Mesenchymal stem cell (in vitro differentiated cells and primary cell): ENCODE results near the gene OXGR1.

Source experiments
- DNase-seq: peaks from one replicate; pipeline ENCODE4 v3.0.0-alpha.2; 2013
- H2AFZ ChIP-seq: one replicate; pipeline ENCODE4 v1.6.1; 2013; ENCODE audit warnings: low read depth, mild to moderate bottlenecking, control low read depth, inconsistent platforms, low read length, moderate library complexity
- H2AK5ac ChIP-seq: 2 replicates; pipeline ENCODE4 v1.6.1; 2013; ENCODE audit warnings: low read length, moderate library complexity, mild to moderate bottlenecking, inconsistent platforms; ENCODE audit not compliant: severe bottlenecking
- H2BK120ac ChIP-seq: one replicate; pipeline ENCODE4 v1.6.1; 2013; ENCODE audit warnings: low read depth, mild to moderate bottlenecking, inconsistent platforms, low read length, moderate library complexity
- H2BK12ac ChIP-seq, 2 experiments: one replicate each; pipeline ENCODE4 v1.6.1; 2013; ENCODE audit warnings: inconsistent platforms in 2 of 2, low read length in 2 of 2, mild to moderate bottlenecking in 2 of 2, moderate library complexity in 2 of 2, control low read depth in 1 of 2
- H2BK15ac ChIP-seq: one replicate; pipeline ENCODE4 v1.6.1; 2013; ENCODE audit warnings: mild to moderate bottlenecking, low read depth, inconsistent platforms; ENCODE audit not compliant: poor library complexity, severe bottlenecking
- H2BK5ac ChIP-seq: 2 replicates; pipeline ENCODE4 v1.6.1; 2013; ENCODE audit warnings: low read depth, mild to moderate bottlenecking, low read length, control low read depth, inconsistent platforms; ENCODE audit not compliant: poor library complexity, severe bottlenecking
- H3K14ac ChIP-seq, 2 experiments: one replicate each; pipeline ENCODE4 v1.6.1; 2013; ENCODE audit warnings: inconsistent platforms in 2 of 2, low read length in 2 of 2, control low read depth in 1 of 2, mild to moderate bottlenecking in 1 of 2, moderate library complexity in 1 of 2
- H3K18ac ChIP-seq, 2 experiments: one replicate each; pipeline ENCODE4 v1.6.1; 2013; ENCODE audit warnings: inconsistent platforms in 2 of 2, low read length in 2 of 2, control low read depth in 1 of 2, low read depth in 1 of 2, mild to moderate bottlenecking in 1 of 2
- H3K23ac ChIP-seq, 2 experiments: one replicate each; pipeline ENCODE4 v1.6.1; 2013; ENCODE audit warnings: inconsistent platforms in 2 of 2, low read length in 2 of 2, mild to moderate bottlenecking in 2 of 2, moderate library complexity in 2 of 2, control low read depth in 1 of 2
- H3K27ac ChIP-seq: 2 replicates; pipeline ENCODE4 v1.5.1; 2013; ENCODE audit warnings: mild to moderate bottlenecking, moderate library complexity, low read length, control low read depth, inconsistent platforms; ENCODE audit not compliant: poor library complexity, severe bottlenecking
- H3K27me3 ChIP-seq, 2 experiments: 2 replicates each; pipeline versions ENCODE4 v1.6.1 to v1.7.0; 2013; ENCODE audit warnings: low read length in 2 of 2, mild to moderate bottlenecking in 2 of 2, moderate library complexity in 2 of 2, control low read depth in 1 of 2, inconsistent platforms in 1 of 2; ENCODE audit not compliant: control insufficient read depth in 1 of 2, insufficient read depth in 1 of 2
- H3K36me3 ChIP-seq, 2 experiments: 2 replicates each; pipeline versions ENCODE4 v1.6.1 to v1.7.0; 2013; ENCODE audit warnings: low read length in 2 of 2, control low read depth in 1 of 2, inconsistent platforms in 1 of 2, low read depth in 1 of 2, mild to moderate bottlenecking in 1 of 2; ENCODE audit not compliant: insufficient read depth in 2 of 2, control insufficient read depth in 1 of 2
- H3K4ac ChIP-seq, 2 experiments: one replicate each; pipeline ENCODE4 v1.6.1; 2013; ENCODE audit warnings: inconsistent platforms in 2 of 2, low read length in 2 of 2, mild to moderate bottlenecking in 2 of 2, moderate library complexity in 2 of 2, control low read depth in 1 of 2, low read depth in 1 of 2
- H3K4me1 ChIP-seq: 2 replicates; pipeline ENCODE4 v1.6.1; 2013; ENCODE audit warnings: low read depth, low read length, control low read depth; ENCODE audit not compliant: control insufficient read depth, insufficient read depth
- H3K4me2 ChIP-seq: 2 replicates; pipeline ENCODE4 v1.6.1; 2013; ENCODE audit warnings: low read length, mild to moderate bottlenecking, inconsistent platforms; ENCODE audit not compliant: poor library complexity, severe bottlenecking
- H3K4me3 ChIP-seq, 2 experiments: 2 replicates each; pipeline versions ENCODE4 v1.5.1 to v1.7.0; 2013; ENCODE audit warnings: low read length in 2 of 2, mild to moderate bottlenecking in 2 of 2, control low read depth in 1 of 2, low read depth in 1 of 2; ENCODE audit not compliant: insufficient read depth in 1 of 2
- H3K79me1 ChIP-seq: replicated peaks from 2 replicates; pipeline ENCODE4 v1.6.1; 2013; ENCODE audit warnings: mild to moderate bottlenecking, control low read depth, low read length, inconsistent platforms; ENCODE audit not compliant: poor library complexity, severe bottlenecking
- H3K9ac ChIP-seq: 2 replicates; pipeline ENCODE4 v1.7.0; 2013; ENCODE audit warnings: mild to moderate bottlenecking, low read length, moderate library complexity
- H3K9me3 ChIP-seq: 2 replicates; pipeline ENCODE4 v1.7.0; 2013; ENCODE audit warnings: mild to moderate bottlenecking, low read length; ENCODE audit not compliant: control insufficient read depth
- H4K8ac ChIP-seq: one replicate; pipeline ENCODE4 v1.6.1; 2013; ENCODE audit warnings: inconsistent platforms, mild to moderate bottlenecking, low read length, moderate library complexity
- H4K91ac ChIP-seq: one replicate; pipeline ENCODE4 v1.6.1; 2013; ENCODE audit warnings: mild to moderate bottlenecking, low read length, inconsistent platforms
- WGBS: methylation state at CpG from one replicate; pipeline ENCODE4 v1.1.7; 2013; ENCODE audit warnings: mixed read lengths; 5-methylcytosine and 5-hydroxymethylcytosine counted together

The OXGR1 gene

DNA sequence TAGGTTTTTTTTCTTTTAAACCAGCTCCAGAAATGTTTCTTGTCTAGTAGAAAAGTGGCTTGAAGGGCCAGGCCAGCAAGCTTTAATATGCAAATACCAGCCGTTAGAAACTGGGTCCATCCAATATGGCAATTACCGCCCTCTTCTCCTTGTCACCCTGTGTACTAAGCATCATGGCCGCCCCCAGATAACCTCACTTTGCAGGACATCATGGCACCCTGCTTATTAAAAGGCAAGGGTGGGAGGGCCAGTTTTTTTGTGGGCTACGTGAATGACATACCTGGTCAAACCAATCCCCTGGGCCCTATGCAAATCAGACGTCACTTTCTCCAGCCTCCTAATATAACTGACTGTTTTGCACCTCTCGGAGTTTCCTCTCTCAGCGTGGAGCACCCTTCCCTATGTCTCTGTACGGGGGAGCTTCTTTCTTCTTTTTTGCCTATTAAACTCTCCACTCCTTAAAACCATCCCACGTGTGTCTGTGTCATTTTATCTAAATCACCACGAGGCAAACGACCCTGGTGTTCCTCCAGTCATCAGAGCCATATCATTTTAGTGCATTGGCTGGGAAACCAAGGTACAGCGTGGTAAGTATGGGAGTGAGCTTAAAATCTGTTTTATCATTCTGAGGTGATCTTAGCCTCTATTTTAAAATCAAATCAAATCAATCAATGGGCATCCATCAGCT is 27.7 kb downstream of the OXGR1 start:
- no peak overlapping the region for H2BK12ac ChIP-seq
- H3K4ac ChIP-seq = no peak overlapping the region
- H3K4me3 ChIP-seq = no peak overlapping the region
- H3K27ac ChIP-seq = no peak overlapping the region
- DNase-seq = no peak
- no peaks in the 10 kb centered on the region for H3K27me3 ChIP-seq
- H2AFZ ChIP-seq = no peak overlapping the region
- H3K4me1 ChIP-seq = no peaks in the 10 kb centered on the region
- 91% methylated on average over 9 of the region's 12 CpGs for WGBS
- H3K18ac ChIP-seq = no peak overlapping the region
- H3K36me3 ChIP-seq = no peaks in the 10 kb centered on the region
- no peak overlapping the region for H2BK120ac ChIP-seq
- no peak overlapping the region for H3K4me2 ChIP-seq
- H3K9me3 ChIP-seq = peaks cover 26% of the 10 kb centered on the region
- no peak overlapping the region for H4K91ac ChIP-seq
- no peak overlapping the region for H4K8ac ChIP-seq
- H2BK15ac ChIP-seq = no peak overlapping the region
- no peak overlapping the region for H3K23ac ChIP-seq
- H3K14ac ChIP-seq = no peak overlapping the region
- no peaks in the 10 kb centered on the region for H3K79me1 ChIP-seq
- H2BK5ac ChIP-seq = no peak overlapping the region
- H2AK5ac ChIP-seq = no peak overlapping the region
- no peak overlapping the region for H3K9ac ChIP-seq

- Histone ChIP-seq H3K4me3 (no peak overlapping the region), H4K8ac (no peak overlapping the region), H3K4me2 (no peak overlapping the region), H3K36me3 (no peaks in the 10 kb centered on the region), H2BK120ac (no peak overlapping the region), H3K9ac (no peak overlapping the region), H3K27ac (no peak overlapping the region), H3K4ac (no peak overlapping the region), H3K14ac (no peak overlapping the region), H3K9me3 (peaks cover 17% of the 10 kb centered on the region), H2BK15ac (no peak overlapping the region), H2AK5ac (no peak overlapping the region), H2BK12ac (no peak overlapping the region), H3K4me1 (no peaks in the 10 kb centered on the region), H2AFZ (no peak overlapping the region), H3K27me3 (no peaks in the 10 kb centered on the region), H4K91ac (no peak overlapping the region), H3K23ac (no peak overlapping the region), H3K79me1 (no peaks in the 10 kb centered on the region), H2BK5ac (no peak overlapping the region), H3K18ac (no peak overlapping the region)
- 81% methylated on average over 2 of the region's 2 CpGs for WGBS
- DNase-seq = no peak
These were observed 30.3 kb downstream of the OXGR1 start for GRCh38 chr13:96963786-96964475.

DNA sequence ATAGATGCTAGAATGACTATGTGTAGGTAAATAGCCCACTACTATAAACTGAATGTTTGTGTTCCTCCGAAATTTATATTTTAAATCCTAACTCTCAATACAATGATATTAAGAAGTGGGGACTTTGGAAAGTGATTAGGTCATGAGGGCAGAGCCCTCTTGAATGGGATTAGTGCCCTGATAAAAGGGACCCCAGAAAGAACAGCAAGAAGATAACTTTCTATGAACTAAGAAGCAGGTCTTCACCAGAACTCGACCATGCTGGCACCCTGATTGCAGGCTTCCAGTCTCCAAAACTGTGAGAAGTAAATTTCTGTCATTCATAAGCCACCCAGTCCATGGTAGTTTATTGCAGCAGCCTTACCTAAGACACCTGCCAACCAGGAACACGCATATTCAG is 33.9 kb downstream of the OXGR1 start:
- 83% methylated on average over 1 of the region's 3 CpGs for WGBS
- Histone ChIP-seq H2AK5ac (no peak overlapping the region), H3K4me1 (no peaks in the 10 kb centered on the region), H4K8ac (no peak overlapping the region), H2BK15ac (no peak overlapping the region), H4K91ac (no peak overlapping the region), H3K4me2 (no peak overlapping the region), H3K27me3 (no peaks in the 10 kb centered on the region), H3K9me3 (no peaks in the 10 kb centered on the region), H3K9ac (no peak overlapping the region), H3K4ac (no peak overlapping the region), H3K27ac (no peak overlapping the region), H3K4me3 (no peak overlapping the region), H3K18ac (no peak overlapping the region), H3K23ac (no peak overlapping the region), H3K36me3 (no peaks in the 10 kb centered on the region), H2BK5ac (no peak overlapping the region), H2AFZ (no peak overlapping the region), H2BK12ac (no peak overlapping the region), H2BK120ac (no peak overlapping the region), H3K14ac (no peak overlapping the region), H3K79me1 (no peaks in the 10 kb centered on the region)
- no peak for DNase-seq

DNA sequence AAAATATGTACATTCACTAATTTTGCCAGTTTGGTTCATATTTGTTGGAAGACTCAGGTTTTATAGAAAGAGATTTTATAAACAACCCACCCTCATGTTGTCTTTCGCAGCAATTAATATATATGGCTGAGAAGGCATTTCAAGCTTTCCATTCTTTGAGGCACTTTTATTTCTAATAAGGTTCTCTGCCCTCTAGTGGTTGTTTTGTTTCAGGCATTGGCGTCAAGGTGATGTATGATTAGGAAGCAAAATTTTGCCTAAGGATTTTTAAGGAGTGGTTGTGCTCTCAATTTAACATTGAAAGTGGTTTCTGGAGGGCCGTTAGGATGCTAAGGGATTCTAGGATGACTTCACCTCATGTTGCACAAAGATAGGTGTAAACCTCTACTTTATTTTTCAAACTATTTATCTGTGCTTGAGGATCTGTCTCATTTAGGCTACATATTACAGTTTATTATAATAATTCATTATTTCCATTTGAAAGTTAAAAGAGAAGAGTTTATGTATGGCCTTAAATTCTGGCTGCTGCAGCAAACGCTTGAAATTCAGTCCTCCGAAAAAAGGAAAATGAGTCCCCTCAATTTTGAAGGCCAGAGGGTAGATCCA is 35.9 kb downstream of the OXGR1 start:
- peak; percentile 31 for DNase-seq
- H3K27me3 ChIP-seq = no peaks in the 10 kb centered on the region
- no peak overlapping the region for H3K4me3 ChIP-seq
- no peak overlapping the region for H2AFZ ChIP-seq
- H4K8ac ChIP-seq = no peak overlapping the region
- H3K14ac ChIP-seq = no peak overlapping the region
- H3K4me2 ChIP-seq = no peak overlapping the region
- H2BK12ac ChIP-seq = no peak overlapping the region
- H3K4me1 ChIP-seq = no peaks in the 10 kb centered on the region
- H2BK15ac ChIP-seq = no peak overlapping the region
- H4K91ac ChIP-seq = no peak overlapping the region
- H3K9me3 ChIP-seq = no peaks in the 10 kb centered on the region
- H3K18ac ChIP-seq = no peak overlapping the region
- no peak overlapping the region for H2AK5ac ChIP-seq
- no peaks in the 10 kb centered on the region for H3K79me1 ChIP-seq
- 63% methylated on average over 3 of the region's 5 CpGs for WGBS
- H3K23ac ChIP-seq = no peak overlapping the region
- H3K9ac ChIP-seq = no peak overlapping the region
- H3K27ac ChIP-seq = no peak overlapping the region
- H3K4ac ChIP-seq = no peak overlapping the region
- H2BK5ac ChIP-seq = no peak overlapping the region
- H2BK120ac ChIP-seq = no peak overlapping the region
- no peaks in the 10 kb centered on the region for H3K36me3 ChIP-seq
